Measurements from ENCODE around the gene ITGB3. TPM values are rescaled to one million over a fixed set of nuclear protein-coding genes. Genes with fewer than 3 reads are reported as not detected.

The ITGB3 gene
- total RNA-seq, 4 donors from 2014 or later: 22.1 to 58.7 (median 53.8) TPM

GRCh38 chr17:47252766-47253512, 688 bp upstream of the ITGB3 start:
- no peaks in the 10 kb centered on the region for H3K27me3 ChIP-seq
- H3K27ac ChIP-seq: peak overlapping the region in 3 of 4 donors; percentile 88 to 97 (median 90)
- TF ChIP-seq EP300 (IDR thresholded peaks at IDR 0.05) (no peak), POLR2AphosphoS5 (IDR thresholded peaks at IDR 0.05) (no peak), POLR2A (IDR thresholded peaks at IDR 0.05) (no peak), CTCF (IDR thresholded peaks at IDR 0.05) (no peak)

GRCh38 chr17:47254403-47254943, 846 bp downstream of the ITGB3 start:
- Histone ChIP-seq H3K27me3 (no peaks in the 10 kb centered on the region), H3K36me3 (peaks cover 0 to 5% of the 10 kb centered on the region in 2 donors), H3K9me3 (no peaks in the 10 kb centered on the region), H3K4me1 (peaks cover 0 to 42% (median 7%) of the 10 kb centered on the region in 3 donors), H3K27ac (peak overlapping the region; percentile 80 to 97 (median 89)), H3K4me3 (peak overlapping the region; percentile 82 to 84)
- ATAC-seq: no peak
- no peak for TF ChIP-seq EP300 (IDR thresholded peaks at IDR 0.05)
- no peak for TF ChIP-seq CTCF (IDR thresholded peaks at IDR 0.05)
- TF ChIP-seq POLR2A (IDR thresholded peaks at IDR 0.05): no peak
- no peak for TF ChIP-seq POLR2AphosphoS5 (IDR thresholded peaks at IDR 0.05)
- WGBS, 2 donors (ENCODE audit: low coverage in 1 of 2): 27 to 41% methylated on average over 4 to 5 of the region's 15 CpGs

More at GRCh38 chr17:47252766-47253512, 688 bp upstream of the ITGB3 start:
- Histone ChIP-seq H3K36me3 (no peaks in the 10 kb centered on the region), H3K9me3 (no peaks in the 10 kb centered on the region), H3K4me3 (peak overlapping the region; percentile 82 to 84), H3K4me1 (peaks cover 0 to 42% (median 7%) of the 10 kb centered on the region in 3 donors)
- WGBS, 2 donors (ENCODE audit: low coverage in 1 of 2): 72 to 82% methylated on average over 7 to 10 of the region's 10 CpGs
- no peak for ATAC-seq

- Histone ChIP-seq H3K4me1 (peaks cover 0 to 45% (median 7%) of the 10 kb centered on the region in 3 donors), H3K36me3 (peaks cover 0 to 5% of the 10 kb centered on the region in 2 donors), H3K9me3 (no peaks in the 10 kb centered on the region), H3K4me3 (no peak overlapping the region), H3K27me3 (no peaks in the 10 kb centered on the region), H3K27ac (peak overlapping the region in 3 of 4 donors; percentile 5 to 57 (median 55))
- WGBS, 2 donors (ENCODE audit: low coverage in 1 of 2): 44 to 60% methylated on average over 3 to 9 of the region's 9 CpGs
- no peak for TF ChIP-seq CTCF (IDR thresholded peaks at IDR 0.05)
- TF ChIP-seq EP300 (IDR thresholded peaks at IDR 0.05): no peak
- TF ChIP-seq POLR2A (IDR thresholded peaks at IDR 0.05): no peak
- TF ChIP-seq POLR2AphosphoS5 (IDR thresholded peaks at IDR 0.05): no peak
- no peak for ATAC-seq
Observed at GRCh38 chr17:47257651-47258339, 4.2 kb downstream of the ITGB3 start.

GRCh38 chr17:47262586-47262985, 9.0 kb downstream of the ITGB3 start:
- no peak for TF ChIP-seq POLR2AphosphoS5 (IDR thresholded peaks at IDR 0.05)
- TF ChIP-seq EP300 (IDR thresholded peaks at IDR 0.05): no peak
- no peak for TF ChIP-seq CTCF (IDR thresholded peaks at IDR 0.05)
- no peak for TF ChIP-seq POLR2A (IDR thresholded peaks at IDR 0.05)
- H3K36me3 ChIP-seq: peaks cover 0 to 5% of the 10 kb centered on the region in 2 donors
- H3K9me3 ChIP-seq: no peaks in the 10 kb centered on the region
- H3K4me1 ChIP-seq: peaks cover 0 to 32% (median 14%) of the 10 kb centered on the region in 3 donors
- H3K27ac ChIP-seq: no peak overlapping the region
- no peak overlapping the region for H3K4me3 ChIP-seq
- H3K27me3 ChIP-seq: no peaks in the 10 kb centered on the region
- WGBS, 2 donors (ENCODE audit: low coverage in 1 of 2): 70 to 77% methylated on average over 2 to 7 of the region's 7 CpGs
- no peak for ATAC-seq

All from gastroesophageal sphincter (tissue), 4 donors.